ENCODE results near the gene TSPAN7.

DNA sequence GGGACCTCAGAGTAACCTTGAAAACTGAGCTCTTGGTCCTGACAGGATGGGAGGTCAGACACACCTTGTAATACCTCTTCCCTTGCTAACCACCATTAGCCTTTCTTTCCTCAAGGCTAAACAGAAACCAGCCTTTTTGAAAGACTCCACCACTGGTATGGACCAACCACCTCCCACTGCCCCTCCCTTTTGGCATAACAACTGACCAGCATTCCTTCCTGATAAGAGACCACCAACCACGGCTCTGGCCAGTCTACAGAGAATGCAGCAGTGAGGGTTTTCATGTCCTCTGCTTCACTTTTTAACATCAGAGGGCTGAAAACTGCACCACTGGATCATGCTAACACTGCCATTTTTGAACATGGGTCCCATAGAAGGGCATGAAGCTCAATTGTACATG is 139.7 kb downstream of the TSPAN7 start:
- no peak for TF ChIP-seq GATA2 (IDR thresholded peaks at IDR 0.05; ENCODE audit: low read depth, low read length)
- no peak for TF ChIP-seq GATA3 (IDR thresholded peaks at IDR 0.05; ENCODE audit: low read depth, low read length)

Data from SH-SY5Y (cell line).